BLaER1 treated with 17β-estradiol and CSF1 and Interleukin-3, amounts not matched to agents 10 nM and 100 nM (cell line): ENCODE results near the gene ABHD4.

Experiments
- H3K27ac ChIP-seq, 11 experiments: shearing (Covaris generic); formaldehyde crosslinking; 2 replicates each; pipeline ENCODE4 v1.8.1; 2022
- H3K27me3 ChIP-seq, 11 experiments: shearing (Covaris generic); formaldehyde crosslinking; 2 replicates each; pipeline ENCODE4 v1.8.1; 2022
- H3K36me3 ChIP-seq, 11 experiments: shearing (Covaris generic); formaldehyde crosslinking; 2 replicates each; pipeline ENCODE4 v1.8.1; 2022
- H3K4me1 ChIP-seq, 10 experiments: shearing (Covaris generic); formaldehyde crosslinking; 2 replicates each; pipeline ENCODE4 v1.8.1; 2022
- H3K4me2 ChIP-seq, 11 experiments: shearing (Covaris generic); formaldehyde crosslinking; 2 replicates each; pipeline ENCODE4 v1.8.1; 2022
- H3K4me3 ChIP-seq, 10 experiments: shearing (Covaris generic); formaldehyde crosslinking; 2 replicates each; pipeline ENCODE4 v1.8.1; 2022
- H3K9ac ChIP-seq, 11 experiments: shearing (Covaris generic); formaldehyde crosslinking; 2 replicates each; pipeline ENCODE4 v1.8.1; 2022
- H3K9me3 ChIP-seq, 11 experiments: shearing (Covaris generic); formaldehyde crosslinking; replicated peaks in 1 of 11; 2 replicates each; pipeline ENCODE4 v1.8.1; 2022
- H4K20me1 ChIP-seq, 11 experiments: shearing (Covaris generic); formaldehyde crosslinking; 2 replicates each; pipeline ENCODE4 v1.8.1; 2022
- Cebpa-rat ChIP-seq, 11 experiments: shearing (Covaris generic); IDR thresholded peaks; 2 replicates each; pipeline ENCODE4 v1.8.1; 2022

The ABHD4 gene

DNA sequence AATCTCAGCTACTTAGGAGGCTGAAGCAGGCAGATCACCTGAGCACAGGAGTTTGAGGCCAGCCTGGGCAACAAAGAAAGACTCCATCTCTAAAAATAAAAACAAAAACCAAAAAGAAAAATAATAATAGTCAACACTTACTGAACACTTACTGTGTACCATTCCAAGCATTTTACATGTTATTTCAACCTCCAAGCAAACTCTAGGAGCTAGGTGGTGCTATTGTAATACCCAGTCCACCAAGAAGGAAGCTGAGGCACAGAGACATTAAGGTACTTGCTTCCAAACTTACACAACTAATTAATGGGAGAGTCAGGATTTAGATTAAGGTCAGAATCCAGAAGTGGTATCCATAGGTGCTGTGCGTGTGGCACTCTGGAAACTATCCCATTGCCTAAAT lies 59.8 kb downstream of the ABHD4 start:
- Histone ChIP-seq H3K4me2 (peak overlapping the region in 4 of 11 experiments; percentile 4 to 55 (median 43); a peak in 2 of 22 replicates), H3K27ac (no peak overlapping the region), H3K9ac (no peak overlapping the region; a peak in 1 of 22 replicates), H3K4me3 (no peak overlapping the region), H3K36me3 (no peaks in the 10 kb centered on the region), H3K9me3 (no peaks in the 10 kb centered on the region), H4K20me1 (no peaks in the 10 kb centered on the region), H3K4me1 (peaks cover 0 to 12% (median 10%) of the 10 kb centered on the region in 10 experiments; a peak in 15 of 20 replicates), H3K27me3 (no peaks in the 10 kb centered on the region)
- TF ChIP-seq Cebpa-rat (IDR thresholded peaks at IDR 0.05), result no peak

DNA sequence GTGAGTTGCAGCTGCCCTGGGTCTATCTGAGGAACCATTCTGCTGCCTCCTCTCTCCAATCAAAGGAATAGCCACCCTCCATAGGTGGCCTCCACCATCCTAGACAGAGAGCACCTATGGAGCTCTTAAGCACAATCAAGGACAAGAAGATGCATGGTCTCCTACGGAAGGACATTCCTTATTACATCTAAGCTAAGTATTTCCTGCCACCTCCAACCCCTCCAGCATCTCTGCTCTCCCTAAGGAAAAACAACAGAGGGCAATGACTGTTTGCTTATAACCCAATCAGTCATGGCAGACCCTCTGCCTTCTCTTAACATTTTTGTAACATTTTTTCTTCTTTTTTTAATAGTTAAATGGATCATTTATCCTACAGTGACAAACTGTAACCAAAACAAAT lies 60.8 kb downstream of the ABHD4 start:
- Histone ChIP-seq H3K27me3 (no peaks in the 10 kb centered on the region), H3K4me1 (peaks cover 0 to 12% (median 10%) of the 10 kb centered on the region in 10 experiments; a peak in 15 of 20 replicates), H3K27ac (no peak overlapping the region), H4K20me1 (no peaks in the 10 kb centered on the region), H3K36me3 (no peaks in the 10 kb centered on the region), H3K4me3 (no peak overlapping the region), H3K9ac (no peak overlapping the region), H3K9me3 (no peaks in the 10 kb centered on the region), H3K4me2 (no peak overlapping the region)
- no peak for TF ChIP-seq Cebpa-rat (IDR thresholded peaks at IDR 0.05)

DNA sequence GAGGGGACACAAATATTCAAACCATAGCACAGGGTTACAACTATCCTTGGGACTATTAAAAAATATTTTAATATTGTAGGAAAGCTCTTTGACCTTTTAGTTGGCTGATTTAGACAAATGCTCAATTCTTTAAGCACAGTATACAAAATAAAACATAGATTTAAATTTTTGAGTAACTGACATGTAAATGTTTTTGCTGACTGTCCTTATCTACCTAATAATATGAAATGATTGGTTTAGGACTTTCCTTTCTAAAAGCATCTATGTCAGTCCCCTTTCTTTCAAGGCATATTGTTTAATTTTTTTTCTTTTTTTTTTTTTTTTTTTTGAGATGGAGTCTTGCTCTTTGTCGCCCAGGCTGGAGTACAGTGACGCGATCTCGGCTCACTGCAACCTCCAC lies 62.6 kb downstream of the ABHD4 start:
- Histone ChIP-seq H3K9ac (no peak overlapping the region), H3K27me3 (no peaks in the 10 kb centered on the region), H3K4me1 (peaks cover 0 to 12% (median 10%) of the 10 kb centered on the region in 10 experiments; a peak in 15 of 20 replicates), H4K20me1 (no peaks in the 10 kb centered on the region), H3K4me3 (no peak overlapping the region), H3K36me3 (no peaks in the 10 kb centered on the region), H3K27ac (no peak overlapping the region), H3K4me2 (no peak overlapping the region), H3K9me3 (no peaks in the 10 kb centered on the region)
- no peak for TF ChIP-seq Cebpa-rat (IDR thresholded peaks at IDR 0.05)
